Keratinocyte (primary cell): ENCODE results near the gene GPR42.

ENCODE experiments used
- EZH2 ChIP-seq: IDR thresholded peaks from one replicate; pipeline ENCODE4 v1.6.1; 2012; ENCODE audit warnings: inconsistent platforms, mild to moderate bottlenecking, low read length, moderate library complexity
- TF ChIP-seq, protein P1 (sequence below), 3 experiments: IDR thresholded peaks in 1 of 3; conservative IDR thresholded peaks in 1 of 3; optimal IDR thresholded peaks in 1 of 3; 2 replicates in 2 of 3; 3 replicates in 1 of 3; pipeline versions ENCODE3 to v1.5.1; 2011; ENCODE audit warnings: low read length in 3 of 3, mild to moderate bottlenecking in 3 of 3, moderate library complexity in 2 of 3, control low read depth in 1 of 3, inconsistent platforms in 1 of 3; ENCODE audit not compliant: insufficient read depth in 2 of 3; ENCODE audit errors: extremely low read depth in 1 of 3

DNA sequence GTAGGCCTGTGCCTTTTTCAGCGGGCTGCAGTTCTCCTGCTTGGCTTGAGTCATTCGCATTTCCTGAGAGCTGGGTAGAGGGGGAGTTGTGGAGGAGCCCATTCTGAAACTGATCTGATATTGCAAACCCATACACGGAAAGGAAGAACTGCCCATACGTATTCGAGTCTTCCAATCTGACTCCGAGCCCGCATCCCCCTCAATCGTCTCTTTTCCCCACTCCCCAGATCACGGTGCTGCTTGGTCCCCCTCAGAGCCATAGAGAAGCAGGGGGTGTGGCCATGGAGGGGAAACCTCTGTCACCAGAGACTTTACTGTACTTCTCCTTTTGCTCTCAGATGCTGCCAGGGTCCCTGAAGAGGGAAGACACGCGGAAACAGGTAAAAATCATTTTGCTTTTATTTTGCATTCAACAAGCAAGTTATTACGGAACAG lies 42.0 kb upstream of the GPR42 start, which contains the start of gene CD22:
- TF ChIP-seq, protein P1, sequence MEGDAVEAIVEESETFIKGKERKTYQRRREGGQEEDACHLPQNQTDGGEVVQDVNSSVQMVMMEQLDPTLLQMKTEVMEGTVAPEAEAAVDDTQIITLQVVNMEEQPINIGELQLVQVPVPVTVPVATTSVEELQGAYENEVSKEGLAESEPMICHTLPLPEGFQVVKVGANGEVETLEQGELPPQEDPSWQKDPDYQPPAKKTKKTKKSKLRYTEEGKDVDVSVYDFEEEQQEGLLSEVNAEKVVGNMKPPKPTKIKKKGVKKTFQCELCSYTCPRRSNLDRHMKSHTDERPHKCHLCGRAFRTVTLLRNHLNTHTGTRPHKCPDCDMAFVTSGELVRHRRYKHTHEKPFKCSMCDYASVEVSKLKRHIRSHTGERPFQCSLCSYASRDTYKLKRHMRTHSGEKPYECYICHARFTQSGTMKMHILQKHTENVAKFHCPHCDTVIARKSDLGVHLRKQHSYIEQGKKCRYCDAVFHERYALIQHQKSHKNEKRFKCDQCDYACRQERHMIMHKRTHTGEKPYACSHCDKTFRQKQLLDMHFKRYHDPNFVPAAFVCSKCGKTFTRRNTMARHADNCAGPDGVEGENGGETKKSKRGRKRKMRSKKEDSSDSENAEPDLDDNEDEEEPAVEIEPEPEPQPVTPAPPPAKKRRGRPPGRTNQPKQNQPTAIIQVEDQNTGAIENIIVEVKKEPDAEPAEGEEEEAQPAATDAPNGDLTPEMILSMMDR (optimal IDR thresholded peaks at IDR 0.05 in 1 of 3, IDR thresholded peaks at IDR 0.05 in 1 of 3, conservative IDR thresholded peaks at IDR 0.05 in 1 of 3; ENCODE audit: extremely low read depth in 1 of 3, insufficient read depth in 2 of 3, low read length in 3 of 3) = no peak
- TF ChIP-seq EZH2 = no peak
